ENCODE results near the gene PKD1. TPM values are rescaled to one million over a fixed set of nuclear protein-coding genes. Genes with fewer than 3 reads are reported as not detected.

The PKD1 gene
- total RNA-seq, 1 donor, result 180 TPM

DNA sequence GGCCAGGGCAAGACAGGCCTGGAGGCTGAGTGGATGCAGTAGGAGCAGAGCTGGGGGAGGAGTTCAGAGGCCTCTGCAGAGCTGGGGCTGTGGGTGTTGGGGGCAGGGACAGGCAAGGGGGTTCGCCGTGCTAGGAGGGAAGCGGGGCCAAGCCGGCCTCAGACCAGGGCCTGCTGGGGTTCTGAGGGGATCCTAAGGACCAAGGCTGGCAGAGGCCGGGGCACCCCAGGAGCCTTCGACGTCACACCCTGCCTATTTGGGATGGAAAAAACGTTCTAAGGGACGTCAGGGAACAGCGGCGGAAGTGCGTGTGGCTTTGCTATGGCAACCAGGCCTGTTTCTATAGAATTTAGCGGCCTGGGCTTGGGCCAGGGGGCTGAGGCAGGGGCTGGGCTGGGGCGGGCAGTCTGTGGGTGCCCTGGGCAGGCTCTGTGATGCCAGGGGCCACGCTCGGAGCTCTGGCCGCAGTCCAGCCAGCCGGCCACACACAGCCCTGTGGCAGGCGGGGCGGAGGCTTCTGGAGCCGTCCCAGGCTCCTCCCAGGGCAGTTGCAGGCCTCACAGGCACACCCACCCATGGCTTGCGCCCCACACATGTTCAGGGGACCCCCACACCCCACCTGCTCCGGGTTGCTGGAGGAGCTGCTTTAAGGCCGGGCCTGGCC, 23.6 kb upstream of the PKD1 start:
- no peak for TF ChIP-seq CTCF (IDR thresholded peaks at IDR 0.05; ENCODE audit: extremely low read depth, low read depth, low read length)
- Histone ChIP-seq H3K9me3 (ENCODE audit: low read depth, low read length) (no peaks in the 10 kb centered on the region), H3K27ac (ENCODE audit: low read depth, low read length) (peak overlapping the region; percentile 98), H3K4me2 (ENCODE audit: insufficient read depth, low read length) (peak overlapping the region; percentile 72), H2AFZ (ENCODE audit: low read length) (peak overlapping the region; percentile 1), H4K20me1 (ENCODE audit: insufficient read depth, low read length) (peaks cover 66% of the 10 kb centered on the region), H3K36me3 (ENCODE audit: insufficient read depth, low read length) (no peaks in the 10 kb centered on the region), H3K4me3 (ENCODE audit: insufficient read depth, low read length) (peak overlapping the region; percentile 44), H3K4me1 (ENCODE audit: insufficient read depth, low read length) (peaks cover 41% of the 10 kb centered on the region), H3K27me3 (ENCODE audit: insufficient read depth, low read length) (no peaks in the 10 kb centered on the region), H3K79me2 (ENCODE audit: insufficient read depth, low read length) (peaks cover 93% of the 10 kb centered on the region)
- peak; percentile 98 for DNase-seq (ENCODE audit: insufficient read length, low spot score, missing footprints)

DNA sequence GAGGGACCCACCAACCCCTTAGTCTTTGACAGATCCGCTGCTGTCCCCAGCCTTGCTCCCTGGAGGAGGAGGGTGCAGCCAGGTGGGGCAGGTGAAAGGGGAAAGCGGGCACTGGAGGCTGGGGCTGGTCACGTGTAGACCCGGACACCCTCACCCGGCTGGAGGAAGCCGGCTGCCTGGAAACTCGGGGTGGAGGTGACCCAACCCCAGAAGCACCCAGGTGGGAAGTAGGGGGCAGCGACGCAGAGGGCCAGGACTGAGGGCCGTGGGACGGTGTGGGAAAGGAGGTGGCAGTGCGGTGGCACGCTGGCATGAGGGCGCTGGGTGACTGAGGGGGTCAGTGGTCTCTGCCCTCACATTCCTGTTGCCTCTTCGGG, 22.6 kb upstream of the PKD1 start:
- Histone ChIP-seq H3K36me3 (ENCODE audit: insufficient read depth, low read length) (peaks cover 10% of the 10 kb centered on the region), H3K27me3 (ENCODE audit: insufficient read depth, low read length) (no peaks in the 10 kb centered on the region), H3K4me3 (ENCODE audit: insufficient read depth, low read length) (no peak overlapping the region), H3K4me2 (ENCODE audit: insufficient read depth, low read length) (peak overlapping the region; percentile 72), H3K4me1 (ENCODE audit: insufficient read depth, low read length) (peaks cover 49% of the 10 kb centered on the region), H3K27ac (ENCODE audit: low read depth, low read length) (peak overlapping the region; percentile 98), H4K20me1 (ENCODE audit: insufficient read depth, low read length) (peaks cover 72% of the 10 kb centered on the region), H3K9me3 (ENCODE audit: low read depth, low read length) (no peaks in the 10 kb centered on the region), H2AFZ (ENCODE audit: low read length) (no peak overlapping the region), H3K79me2 (ENCODE audit: insufficient read depth, low read length) (peaks cover 93% of the 10 kb centered on the region)
- no peak for TF ChIP-seq CTCF (IDR thresholded peaks at IDR 0.05; ENCODE audit: extremely low read depth, low read depth, low read length)
- no peak for DNase-seq (ENCODE audit: insufficient read length, low spot score, missing footprints)

GRCh38 chr16:2157480-2158261, 22.0 kb upstream of the PKD1 start:
- Histone ChIP-seq H3K27me3 (ENCODE audit: insufficient read depth, low read length) (no peaks in the 10 kb centered on the region), H3K9me3 (ENCODE audit: low read depth, low read length) (no peaks in the 10 kb centered on the region), H3K4me2 (ENCODE audit: insufficient read depth, low read length) (peak overlapping the region; percentile 100), H3K36me3 (ENCODE audit: insufficient read depth, low read length) (peaks cover 16% of the 10 kb centered on the region), H3K27ac (ENCODE audit: low read depth, low read length) (peak overlapping the region; percentile 98), H3K79me2 (ENCODE audit: insufficient read depth, low read length) (peaks cover 93% of the 10 kb centered on the region), H3K4me3 (ENCODE audit: insufficient read depth, low read length) (peak overlapping the region; percentile 91), H4K20me1 (ENCODE audit: insufficient read depth, low read length) (peaks cover 73% of the 10 kb centered on the region), H3K4me1 (ENCODE audit: insufficient read depth, low read length) (peaks cover 54% of the 10 kb centered on the region), H2AFZ (ENCODE audit: low read length) (no peak overlapping the region)
- no peak for TF ChIP-seq CTCF (IDR thresholded peaks at IDR 0.05; ENCODE audit: extremely low read depth, low read depth, low read length)
- DNase-seq (ENCODE audit: insufficient read length, low spot score, missing footprints), result peak; percentile 81

GRCh38 chr16:2156849-2157224, 21.1 kb upstream of the PKD1 start:
- peak overlapping the region; percentile 91 for H3K4me3 ChIP-seq (ENCODE audit: insufficient read depth, low read length)
- H4K20me1 ChIP-seq (ENCODE audit: insufficient read depth, low read length), result peaks cover 73% of the 10 kb centered on the region
- peak overlapping the region; percentile 98 for H3K27ac ChIP-seq (ENCODE audit: low read depth, low read length)
- peak overlapping the region; percentile 100 for H3K4me2 ChIP-seq (ENCODE audit: insufficient read depth, low read length)
- H3K4me1 ChIP-seq (ENCODE audit: insufficient read depth, low read length), result peaks cover 63% of the 10 kb centered on the region
- H2AFZ ChIP-seq (ENCODE audit: low read length), result no peak overlapping the region
- H3K9me3 ChIP-seq (ENCODE audit: low read depth, low read length), result no peaks in the 10 kb centered on the region
- H3K79me2 ChIP-seq (ENCODE audit: insufficient read depth, low read length), result peaks cover 93% of the 10 kb centered on the region
- H3K27me3 ChIP-seq (ENCODE audit: insufficient read depth, low read length), result no peaks in the 10 kb centered on the region
- no peak for TF ChIP-seq CTCF (IDR thresholded peaks at IDR 0.05; ENCODE audit: extremely low read depth, low read depth, low read length)
- DNase-seq (ENCODE audit: insufficient read length, low spot score, missing footprints), result no peak
- H3K36me3 ChIP-seq (ENCODE audit: insufficient read depth, low read length), result peaks cover 24% of the 10 kb centered on the region
